GM12801 (cell line): ENCODE data around the gene OR2M7.

Experiments used
- CTCF ChIP-seq: IDR thresholded peaks from one replicate; pipeline ENCODE4 v1.5.1; 2011; ENCODE audit warnings: control low read depth; ENCODE audit not compliant: insufficient read length; ENCODE audit errors: extremely low read depth

The OR2M7 gene

GRCh38 chr1:248343451-248343850 is 19.1 kb upstream of the OR2M7 start:
- no peak for TF ChIP-seq CTCF

GRCh38 chr1:248316796-248317195 is 7.6 kb downstream of the OR2M7 start:
- no peak for TF ChIP-seq CTCF

- TF ChIP-seq CTCF, result no peak
These were observed 18.3 kb downstream of the OR2M7 start for GRCh38 chr1:248306103-248306502.

- TF ChIP-seq CTCF, result no peak
These were observed 21.0 kb downstream of the OR2M7 start, which contains the start of gene OR2T12 for GRCh38 chr1:248303324-248303723. Gene OR2T12 (minus strand): TSS chr1:248303424. CDS start chr1:248295578, 7,846 bp downstream.

GRCh38 chr1:248288391-248288790 is 36.0 kb downstream of the OR2M7 start:
- TF ChIP-seq CTCF, result no peak

- TF ChIP-seq CTCF, result no peak
These were observed 46.5 kb downstream of the OR2M7 start, which contains the start of gene OR2T33 for GRCh38 chr1:248277876-248278275. Gene OR2T33 (minus strand): TSS chr1:248277976. CDS start chr1:248273814, 4,162 bp downstream.
